Measurements from ENCODE around the gene ZPR1.

GRCh38 chr11:116831790-116832349 is 44.0 kb upstream of the ZPR1 start:
- TF ChIP-seq, protein P1, sequence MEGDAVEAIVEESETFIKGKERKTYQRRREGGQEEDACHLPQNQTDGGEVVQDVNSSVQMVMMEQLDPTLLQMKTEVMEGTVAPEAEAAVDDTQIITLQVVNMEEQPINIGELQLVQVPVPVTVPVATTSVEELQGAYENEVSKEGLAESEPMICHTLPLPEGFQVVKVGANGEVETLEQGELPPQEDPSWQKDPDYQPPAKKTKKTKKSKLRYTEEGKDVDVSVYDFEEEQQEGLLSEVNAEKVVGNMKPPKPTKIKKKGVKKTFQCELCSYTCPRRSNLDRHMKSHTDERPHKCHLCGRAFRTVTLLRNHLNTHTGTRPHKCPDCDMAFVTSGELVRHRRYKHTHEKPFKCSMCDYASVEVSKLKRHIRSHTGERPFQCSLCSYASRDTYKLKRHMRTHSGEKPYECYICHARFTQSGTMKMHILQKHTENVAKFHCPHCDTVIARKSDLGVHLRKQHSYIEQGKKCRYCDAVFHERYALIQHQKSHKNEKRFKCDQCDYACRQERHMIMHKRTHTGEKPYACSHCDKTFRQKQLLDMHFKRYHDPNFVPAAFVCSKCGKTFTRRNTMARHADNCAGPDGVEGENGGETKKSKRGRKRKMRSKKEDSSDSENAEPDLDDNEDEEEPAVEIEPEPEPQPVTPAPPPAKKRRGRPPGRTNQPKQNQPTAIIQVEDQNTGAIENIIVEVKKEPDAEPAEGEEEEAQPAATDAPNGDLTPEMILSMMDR (conservative IDR thresholded peaks at IDR 0.05) = no peak
- TF ChIP-seq EZH2 (IDR thresholded peaks at IDR 0.05; ENCODE audit: low read depth) = no peak

Measured in PC-9 (cell line).